ENCODE measurements around the gene ZNF132. TPM values are rescaled to one million over a fixed set of nuclear protein-coding genes. Genes with fewer than 3 reads are reported as not detected.
A peak's percentile ranks its signal among the peaks of the same experiment; 100 is the strongest.

Gene ZNF132
- 2.1 TPM for polyA plus RNA-seq (2012; ENCODE audit: insufficient read length, low read depth)

GRCh38 chr19:58439576-58440554 lies at the start of gene ZNF132:
Gene ZNF132, minus strand, starts transcription at chr19:58440153. Its CDS starts 332 bp downstream, at chr19:58439821.
- TF ChIP-seq TAF1 (IDR thresholded peaks at IDR 0.05; ENCODE audit: borderline replicate concordance, insufficient read depth, low read length) (peak; percentile 80; the same call in 1 of the 2 replicates), POLR2AphosphoS5 (IDR thresholded peaks at IDR 0.05; ENCODE audit: low read depth, low read length) (peak; percentile 75), REST (IDR thresholded peaks at IDR 0.05; ENCODE audit: insufficient read depth in 1 of 2, low read depth in 2 of 2, low read length in 2 of 2) (no peak), SIN3A (IDR thresholded peaks at IDR 0.05; ENCODE audit: borderline replicate concordance, insufficient read depth, low read length) (no peak), FOXP2 (optimal IDR thresholded peaks at IDR 0.05; ENCODE audit: borderline replicate concordance, extremely low read depth, extremely low read length, insufficient read depth) (peak; percentile 28)

GRCh38 chr19:58483776-58484175 lies 43.8 kb upstream of the ZNF132 start:
- TF ChIP-seq REST (IDR thresholded peaks at IDR 0.05; ENCODE audit: insufficient read depth in 1 of 2, low read depth in 2 of 2, low read length in 2 of 2) (no peak), FOXP2 (optimal IDR thresholded peaks at IDR 0.05; ENCODE audit: borderline replicate concordance, extremely low read depth, extremely low read length, insufficient read depth) (no peak), POLR2AphosphoS5 (IDR thresholded peaks at IDR 0.05; ENCODE audit: low read depth, low read length) (no peak), SIN3A (IDR thresholded peaks at IDR 0.05; ENCODE audit: borderline replicate concordance, insufficient read depth, low read length) (no peak), TAF1 (IDR thresholded peaks at IDR 0.05; ENCODE audit: borderline replicate concordance, insufficient read depth, low read length) (no peak)

GRCh38 chr19:58482372-58482771 lies 42.4 kb upstream of the ZNF132 start:
- no peak for TF ChIP-seq POLR2AphosphoS5 (IDR thresholded peaks at IDR 0.05; ENCODE audit: low read depth, low read length)
- TF ChIP-seq REST (IDR thresholded peaks at IDR 0.05; ENCODE audit: insufficient read depth in 1 of 2, low read depth in 2 of 2, low read length in 2 of 2): no peak
- TF ChIP-seq SIN3A (IDR thresholded peaks at IDR 0.05; ENCODE audit: borderline replicate concordance, insufficient read depth, low read length): no peak
- no peak for TF ChIP-seq TAF1 (IDR thresholded peaks at IDR 0.05; ENCODE audit: borderline replicate concordance, insufficient read depth, low read length)
- TF ChIP-seq FOXP2 (optimal IDR thresholded peaks at IDR 0.05; ENCODE audit: borderline replicate concordance, extremely low read depth, extremely low read length, insufficient read depth): no peak

GRCh38 chr19:58480831-58481230 lies 40.9 kb upstream of the ZNF132 start:
- no peak for TF ChIP-seq SIN3A (IDR thresholded peaks at IDR 0.05; ENCODE audit: borderline replicate concordance, insufficient read depth, low read length)
- TF ChIP-seq POLR2AphosphoS5 (IDR thresholded peaks at IDR 0.05; ENCODE audit: low read depth, low read length): no peak
- TF ChIP-seq FOXP2 (optimal IDR thresholded peaks at IDR 0.05; ENCODE audit: borderline replicate concordance, extremely low read depth, extremely low read length, insufficient read depth): no peak
- no peak for TF ChIP-seq TAF1 (IDR thresholded peaks at IDR 0.05; ENCODE audit: borderline replicate concordance, insufficient read depth, low read length)
- no peak for TF ChIP-seq REST (IDR thresholded peaks at IDR 0.05; ENCODE audit: insufficient read depth in 1 of 2, low read depth in 2 of 2, low read length in 2 of 2)

All from PFSK-1 (cell line).